IPS DF 4.7 (cell line): ENCODE measurements around the gene CLCN2.

Source experiments
- DNase-seq: peaks from one replicate; pipeline ENCODE4 v3.0.0-alpha.2; 2013; ENCODE audit warnings: low spot score; ENCODE audit errors: extremely low read depth

Gene CLCN2

DNA sequence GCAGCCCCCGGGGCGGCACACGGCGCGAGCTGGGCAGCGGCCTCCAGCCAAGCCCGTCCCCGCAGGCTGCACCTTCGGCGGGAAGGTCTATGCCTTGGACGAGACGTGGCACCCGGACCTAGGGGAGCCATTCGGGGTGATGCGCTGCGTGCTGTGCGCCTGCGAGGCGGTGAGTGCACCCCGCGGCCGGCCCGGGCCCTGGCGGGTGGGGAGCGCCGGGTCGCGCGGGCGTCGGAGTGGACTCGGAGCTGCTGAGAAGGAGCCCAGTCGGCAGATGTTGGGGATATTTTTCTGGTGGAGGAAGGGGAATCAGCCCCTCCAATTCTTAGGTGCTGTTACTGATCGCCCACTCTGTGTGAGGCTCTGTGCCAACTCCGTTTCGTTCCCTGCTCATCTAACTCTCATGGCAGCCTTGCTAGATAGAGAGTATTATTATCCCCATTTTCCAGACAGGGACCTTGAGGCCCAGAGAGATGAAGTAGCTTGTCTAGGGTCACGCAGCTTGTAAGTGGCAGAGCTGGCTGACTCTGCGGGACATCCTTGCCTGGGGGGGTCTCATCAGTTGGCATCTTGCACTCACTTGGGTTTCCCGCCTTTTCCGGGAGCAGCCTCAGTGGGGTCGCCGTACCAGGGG is 19.3 kb upstream of the CLCN2 start:
- DNase-seq = no peak

- DNase-seq = no peak
These were observed 18.8 kb upstream of the CLCN2 start for GRCh38 chr3:184380185-184380626.

GRCh38 chr3:184379358-184380184 is 18.2 kb upstream of the CLCN2 start, which contains the start of gene CHRD:
CHRD (plus strand) TSS chr3:184380054; CDS start chr3:184380319, 265 bp downstream.
- DNase-seq = no peak

- no peak for DNase-seq
These were observed 17.4 kb upstream of the CLCN2 start for GRCh38 chr3:184378651-184379357.

GRCh38 chr3:184377882-184378445 is 16.6 kb upstream of the CLCN2 start, which contains the start of gene THPO:
THPO (minus strand) TSS chr3:184378207; CDS start chr3:184376259, 1,948 bp downstream.
- DNase-seq = no peak

DNA sequence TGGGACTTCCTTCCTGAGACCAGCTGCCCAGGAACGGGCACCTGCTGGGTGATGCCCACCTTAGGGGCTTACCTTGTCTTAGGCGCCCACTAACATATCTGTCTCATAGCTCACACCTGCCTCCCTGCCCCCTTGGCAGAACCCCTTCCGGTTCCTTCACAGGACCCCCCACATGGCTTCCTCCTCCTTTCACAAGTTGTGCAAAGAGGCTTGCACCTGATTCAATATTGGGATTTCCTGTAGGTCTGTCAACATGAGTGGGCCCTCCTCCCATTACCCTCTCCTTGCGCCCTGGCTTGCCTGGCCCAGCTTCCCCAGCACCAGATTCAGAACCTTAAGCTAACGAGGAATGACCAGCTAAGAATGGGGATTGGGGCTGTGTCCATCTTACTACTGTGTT is 16.0 kb upstream of the CLCN2 start:
- no peak for DNase-seq

DNA sequence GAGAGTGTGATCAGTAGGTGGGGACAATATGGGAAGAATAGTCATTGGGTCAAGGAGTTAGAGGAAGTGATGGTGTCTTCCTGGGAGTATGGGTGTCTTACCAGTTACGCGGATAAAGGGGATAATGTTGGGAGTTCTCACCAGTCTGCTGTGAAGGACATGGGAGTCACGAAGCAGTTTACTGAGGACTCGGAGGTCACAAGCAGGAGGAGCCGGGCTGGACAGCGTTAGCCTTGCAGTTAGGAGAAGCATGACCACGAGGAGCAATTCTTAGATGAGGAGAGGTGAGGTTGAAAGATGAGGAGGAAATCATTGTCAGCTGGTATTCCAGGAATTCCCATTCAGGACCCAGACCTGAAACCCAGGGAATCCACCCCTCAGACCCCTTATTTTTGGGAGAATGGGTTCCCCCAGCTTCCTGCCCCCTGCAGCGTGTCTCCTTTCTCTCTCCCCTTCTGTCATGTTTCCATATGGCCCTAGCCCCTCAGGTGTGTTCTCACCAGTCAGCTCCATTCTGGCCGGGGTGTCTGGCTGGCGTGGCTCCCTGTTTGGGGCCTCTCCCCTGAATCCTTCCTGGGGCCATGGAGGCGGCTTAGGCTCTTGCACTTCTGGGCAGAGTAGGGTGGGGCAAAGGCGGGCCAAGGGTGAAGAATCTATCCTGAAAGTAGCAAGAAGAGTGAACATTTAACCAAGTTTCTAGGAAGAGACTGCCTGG is 14.5 kb upstream of the CLCN2 start:
- no peak for DNase-seq

- DNase-seq = no peak
These were observed 12.0 kb upstream of the CLCN2 start for GRCh38 chr3:184373422-184373821.

GRCh38 chr3:184372911-184373310 is 11.5 kb upstream of the CLCN2 start:
- no peak for DNase-seq

GRCh38 chr3:184372296-184372821 is 11.0 kb upstream of the CLCN2 start:
- DNase-seq = no peak

GRCh38 chr3:184371570-184372018 is 10.2 kb upstream of the CLCN2 start:
- peak; percentile 74 for DNase-seq

DNA sequence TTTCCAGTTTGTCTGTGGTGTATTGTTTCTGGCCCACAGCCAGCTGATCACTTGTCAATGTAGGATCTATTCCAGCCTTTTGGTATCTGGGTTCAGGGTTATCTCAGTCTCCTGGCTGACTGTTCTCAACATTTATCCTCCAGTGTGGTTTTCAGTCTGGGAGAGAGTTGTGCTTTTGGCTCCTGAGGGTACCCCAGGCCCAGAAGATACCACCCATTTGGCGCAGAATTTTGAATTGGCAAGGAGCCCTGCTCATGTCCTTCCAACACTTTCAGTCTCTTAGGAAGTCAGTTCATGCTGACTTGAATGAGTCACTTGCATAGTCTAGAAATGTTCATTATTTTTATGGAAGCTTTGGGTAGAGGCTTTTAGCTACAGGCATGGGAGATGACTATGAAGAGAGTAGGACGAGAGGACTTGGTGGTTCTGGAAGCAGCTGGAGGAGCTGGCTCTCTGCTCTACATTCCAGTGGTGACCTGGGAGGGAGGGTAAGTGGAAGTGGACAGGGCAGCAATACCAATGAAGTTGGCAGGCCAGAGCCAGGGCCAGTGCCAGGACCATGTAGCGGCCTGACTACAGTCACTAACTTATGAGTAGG is 7.3 kb upstream of the CLCN2 start:
- no peak for DNase-seq

GRCh38 chr3:184368116-184368515 is 6.7 kb upstream of the CLCN2 start:
- DNase-seq = no peak

DNA sequence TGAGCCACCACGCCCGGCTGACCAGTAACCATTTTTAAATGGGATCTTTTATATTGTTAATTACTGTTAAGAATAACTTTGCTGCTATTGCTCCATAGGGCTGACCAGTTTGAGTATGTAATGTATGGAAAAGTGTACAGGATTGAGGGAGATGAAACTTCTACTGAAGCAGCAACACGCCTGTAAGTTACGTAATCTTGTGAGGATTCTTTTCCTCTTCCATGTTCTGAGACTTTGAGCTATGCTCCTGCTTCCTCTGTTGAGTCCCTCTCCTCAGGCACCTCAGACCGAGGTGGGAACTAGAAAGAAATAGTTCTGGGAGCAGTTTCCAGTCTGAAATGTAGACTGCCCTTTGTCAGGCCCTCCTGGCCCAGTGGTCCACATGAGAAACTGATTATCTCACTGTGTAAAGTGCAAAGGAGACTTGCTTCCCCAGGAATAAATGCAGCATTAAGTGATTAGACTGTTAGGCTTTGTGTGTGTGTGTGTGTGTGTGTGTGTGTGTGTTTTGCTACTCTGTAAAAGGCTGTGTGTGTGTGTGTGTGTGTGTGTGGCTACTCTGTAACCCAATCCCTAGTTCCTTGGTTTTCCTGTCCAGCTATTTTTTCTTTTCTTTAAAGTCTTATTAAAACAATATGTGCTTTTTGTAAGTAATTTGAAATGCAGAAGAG is 5.3 kb upstream of the CLCN2 start:
- no peak for DNase-seq

GRCh38 chr3:184362668-184363546 is 1.5 kb upstream of the CLCN2 start:
- DNase-seq = peak; percentile 91

DNA sequence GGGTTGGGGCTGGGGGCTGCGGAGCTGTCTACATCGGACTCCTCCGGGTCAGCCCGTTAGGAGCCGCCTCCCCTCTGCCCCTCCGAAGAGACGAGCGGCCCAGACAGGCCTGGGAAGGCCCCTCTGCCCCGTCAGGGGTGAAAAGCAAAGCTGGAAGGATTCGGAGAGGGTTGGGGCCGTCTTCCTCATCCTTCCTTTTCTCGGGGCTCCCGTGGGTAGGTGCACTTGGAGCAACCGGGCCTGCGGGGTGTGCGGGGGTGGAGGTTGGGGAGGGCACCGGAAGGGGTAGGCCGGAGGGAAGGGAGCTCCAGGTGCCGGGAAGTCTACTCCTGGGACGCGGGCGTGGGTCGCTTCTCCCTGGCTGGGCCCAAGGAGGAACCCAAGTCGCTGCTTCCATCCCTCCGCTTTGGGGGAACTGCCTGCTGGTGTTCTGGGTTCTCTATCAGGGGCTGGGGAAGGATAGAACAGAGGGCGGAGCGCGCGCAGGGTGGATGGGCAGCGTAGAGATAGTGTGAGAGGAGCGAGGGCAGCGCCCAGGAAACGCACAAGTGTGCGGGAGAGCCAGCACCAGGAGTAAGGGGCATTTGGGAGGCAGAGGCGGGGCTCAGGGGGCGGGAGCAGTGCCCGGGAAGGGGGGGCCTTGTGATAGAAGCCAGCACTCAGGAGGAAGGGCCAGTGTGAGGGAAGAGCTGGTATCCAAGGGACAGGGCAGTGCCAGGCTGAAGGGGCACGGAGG is 695 bp upstream of the CLCN2 start:
- DNase-seq = no peak

DNA sequence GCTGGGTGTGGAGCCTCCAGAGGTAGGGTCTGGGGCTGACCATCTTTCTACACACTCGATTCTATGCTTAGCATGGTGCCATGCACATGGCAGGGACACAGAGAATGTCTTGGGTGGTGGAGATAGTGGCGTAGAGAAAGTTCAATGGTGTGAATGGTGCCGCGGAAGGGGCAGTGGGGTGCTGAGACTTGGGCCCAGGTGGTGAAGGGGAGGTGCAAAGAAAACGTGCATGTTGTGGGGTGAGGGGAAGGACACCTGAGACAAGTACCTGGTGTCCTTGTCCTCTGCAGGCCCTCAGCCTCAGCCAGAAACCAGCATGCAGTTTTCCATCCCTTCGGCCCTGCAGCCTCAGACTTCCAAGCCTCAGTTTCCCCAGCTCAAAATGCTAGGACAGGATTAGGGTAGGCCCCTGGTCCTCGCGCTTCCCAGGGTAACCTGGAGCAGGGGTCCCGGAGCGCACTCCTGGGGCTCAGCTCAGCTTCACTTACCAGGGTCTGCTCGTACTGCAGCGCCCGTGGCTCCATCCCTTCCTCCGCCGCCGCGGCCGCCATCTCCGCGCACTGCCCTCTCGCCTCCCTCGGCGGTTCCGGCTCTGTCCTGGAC is 375 bp downstream of the CLCN2 start:
- no peak for DNase-seq
